Natural killer cell (primary cell): ENCODE measurements around the gene ABCB10. TPM values are rescaled to one million over a fixed set of nuclear protein-coding genes. Genes with fewer than 3 reads are reported as not detected.

ENCODE experiments used
- ATAC-seq, 3 donors: fragments of 150-1000 bp in 2 of 3; fragments of 200-7000 bp in 1 of 3; cut with Tn5 transposase; 1 replicate in 1 of 3; 2 replicates in 2 of 3; pipeline ENCODE4 v1.10.0; 2021; ENCODE audit warnings: mild to moderate bottlenecking in 2 of 3, moderate library complexity in 2 of 3
- DNase-seq, 2 donors: peaks; one replicate each; pipeline versions ENCODE4 v3.0.0 to v3.0.0-alpha.2; 2013 to 2021; ENCODE audit warnings: mixed read lengths in 1 of 2
- H3K27ac ChIP-seq: one replicate; pipeline ENCODE4 v1.5.1; 2013; ENCODE audit warnings: mild to moderate bottlenecking, low read length
- H3K27me3 ChIP-seq: one replicate; pipeline ENCODE4 v1.6.1; 2013; ENCODE audit warnings: low read length; ENCODE audit not compliant: control insufficient read depth, insufficient read depth
- H3K36me3 ChIP-seq: one replicate; pipeline ENCODE4 v1.6.1; 2013; ENCODE audit warnings: low read length; ENCODE audit not compliant: control insufficient read depth, insufficient read depth
- H3K4me1 ChIP-seq: one replicate; pipeline ENCODE4 v1.6.1; 2013; ENCODE audit warnings: low read length; ENCODE audit not compliant: control insufficient read depth, insufficient read depth
- H3K4me3 ChIP-seq: one replicate; pipeline ENCODE4 v1.5.1; 2013; ENCODE audit warnings: low read length
- H3K9me3 ChIP-seq: one replicate; pipeline ENCODE4 v1.6.1; 2013; ENCODE audit warnings: low read length; ENCODE audit not compliant: control insufficient read depth, insufficient read depth
- H3K27ac Mint-ChIP-seq, 2 donors: one replicate each; pipeline ENCODE4 v1.8.0; 2022; ENCODE audit warnings: mild to moderate bottlenecking in 2 of 2, mixed read lengths in 2 of 2, moderate library complexity in 1 of 2
- H3K27me3 Mint-ChIP-seq, 2 donors: one replicate each; pipeline ENCODE4 v1.8.0; 2022; ENCODE audit warnings: low read depth in 2 of 2, mixed read lengths in 2 of 2
- H3K36me3 Mint-ChIP-seq: one replicate; pipeline ENCODE4 v1.8.0; 2022; ENCODE audit warnings: mixed read lengths
- H3K4me1 Mint-ChIP-seq, 2 donors: one replicate each; pipeline ENCODE4 v1.8.0; 2022; ENCODE audit warnings: mixed read lengths in 2 of 2
- H3K4me3 Mint-ChIP-seq: one replicate; pipeline ENCODE4 v1.8.0; 2022; ENCODE audit warnings: mild to moderate bottlenecking, moderate library complexity, mixed read lengths
- H3K9me3 Mint-ChIP-seq, 2 donors: one replicate each; pipeline ENCODE4 v1.8.0; 2022; ENCODE audit warnings: mixed read lengths in 2 of 2
- WGBS: methylation state at CpG from one replicate; pipeline ENCODE4 v1.1.7; 2013; ENCODE audit warnings: missing lambda C conversion rate; ENCODE audit not compliant: insufficient coverage; 5-methylcytosine and 5-hydroxymethylcytosine counted together
- intact Hi-C: fragments of 100-400 bp; cut with micrococcal nuclease; formaldehyde crosslinking; loops from one replicate; pipeline ENCODE4 v1.14.2; 2022
- total RNA-seq, 4 donors: library from RNA; stranded (reverse); fragments of 120-200 nt in 1 of 4; gene quantifications; one replicate each; pipeline versions ENCODE4 v1.2.3 to v1.2.4, GENCODE V29; 2013 to 2022
- TF ChIP-seq, protein P1 (sequence below): fragments of 200-600 bp; IDR thresholded peaks from one replicate; pipeline ENCODE4 v1.8.0; 2022; ENCODE audit warnings: antibody characterized with exemption

The ABCB10 gene
- total RNA-seq, 3 donors from 2014 or later (not counting 1 experiment from before 2014, with no cell fraction given), result 22.0 to 23.3 (median 22.0) TPM

DNA sequence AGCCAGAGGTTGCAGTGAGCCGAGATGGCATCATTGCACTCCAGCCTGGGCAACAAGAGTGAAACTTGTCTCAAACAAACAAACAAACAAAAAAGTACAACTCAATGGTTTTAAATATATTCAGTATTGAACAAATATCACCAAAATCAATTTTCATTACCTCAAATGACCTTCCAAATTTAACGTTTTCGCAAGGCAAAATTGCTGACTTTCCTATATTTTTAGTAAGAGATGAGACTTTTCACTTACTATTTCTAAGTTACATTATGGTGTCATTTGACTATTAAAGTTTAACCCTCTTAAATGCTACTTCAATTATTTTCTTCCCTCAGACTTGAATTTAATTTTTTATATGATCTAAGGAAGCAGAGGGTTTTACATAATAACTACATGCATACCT lies 23.0 kb upstream of the ABCB10 start:
- no peak for DNase-seq
- intact Hi-C loops, result no loop called here
- Histone ChIP-seq H3K4me3 (no peak overlapping the region), H3K36me3 (no peaks in the 10 kb centered on the region), H3K4me1 (peaks cover 5% of the 10 kb centered on the region), H3K27ac (no peak overlapping the region), H3K27me3 (no peaks in the 10 kb centered on the region), H3K9me3 (no peaks in the 10 kb centered on the region)
- Mint-ChIP-seq H3K9me3 (no peaks in the 10 kb centered on the region), H3K27ac (no peak overlapping the region), H3K4me1 (no peaks in the 10 kb centered on the region), H3K27me3 (peaks cover 6 to 22% of the 10 kb centered on the region in 2 donors), H3K36me3 (no peaks in the 10 kb centered on the region), H3K4me3 (no peak overlapping the region)
- ATAC-seq, result no peak
- TF ChIP-seq, protein P1, sequence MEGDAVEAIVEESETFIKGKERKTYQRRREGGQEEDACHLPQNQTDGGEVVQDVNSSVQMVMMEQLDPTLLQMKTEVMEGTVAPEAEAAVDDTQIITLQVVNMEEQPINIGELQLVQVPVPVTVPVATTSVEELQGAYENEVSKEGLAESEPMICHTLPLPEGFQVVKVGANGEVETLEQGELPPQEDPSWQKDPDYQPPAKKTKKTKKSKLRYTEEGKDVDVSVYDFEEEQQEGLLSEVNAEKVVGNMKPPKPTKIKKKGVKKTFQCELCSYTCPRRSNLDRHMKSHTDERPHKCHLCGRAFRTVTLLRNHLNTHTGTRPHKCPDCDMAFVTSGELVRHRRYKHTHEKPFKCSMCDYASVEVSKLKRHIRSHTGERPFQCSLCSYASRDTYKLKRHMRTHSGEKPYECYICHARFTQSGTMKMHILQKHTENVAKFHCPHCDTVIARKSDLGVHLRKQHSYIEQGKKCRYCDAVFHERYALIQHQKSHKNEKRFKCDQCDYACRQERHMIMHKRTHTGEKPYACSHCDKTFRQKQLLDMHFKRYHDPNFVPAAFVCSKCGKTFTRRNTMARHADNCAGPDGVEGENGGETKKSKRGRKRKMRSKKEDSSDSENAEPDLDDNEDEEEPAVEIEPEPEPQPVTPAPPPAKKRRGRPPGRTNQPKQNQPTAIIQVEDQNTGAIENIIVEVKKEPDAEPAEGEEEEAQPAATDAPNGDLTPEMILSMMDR, result no peak
- WGBS, result 93% methylated on average over 1 of the region's 3 CpGs

DNA sequence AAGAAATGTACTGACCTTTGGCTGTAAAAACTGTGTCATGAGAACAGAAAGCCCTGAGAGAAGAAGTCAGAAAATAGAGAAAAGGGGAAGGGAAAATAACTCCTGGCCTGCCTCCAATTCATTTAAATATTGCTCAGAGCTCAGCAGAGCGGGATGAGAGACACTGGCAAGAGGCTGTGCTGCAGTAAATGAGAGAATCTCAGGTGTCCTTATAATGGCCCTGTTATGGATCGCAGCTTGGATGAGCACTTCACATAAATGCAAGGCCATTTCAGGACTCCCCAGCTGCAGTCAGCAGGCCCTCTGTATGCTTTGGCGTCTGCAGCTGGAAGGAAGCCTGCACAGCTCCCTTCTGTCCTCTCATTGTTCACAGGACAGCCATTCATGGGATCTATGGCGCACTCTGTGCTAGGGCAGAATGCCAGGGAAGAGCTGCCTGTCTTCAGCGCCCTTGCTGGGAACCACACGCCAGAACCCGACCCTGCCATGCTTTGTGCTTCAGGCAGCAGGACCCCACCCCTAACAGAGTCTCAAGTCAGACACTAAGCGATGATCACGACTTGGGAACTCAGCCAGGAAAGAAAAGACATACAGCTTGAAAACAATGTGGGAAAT lies 20.7 kb upstream of the ABCB10 start:
- Histone ChIP-seq H3K27me3 (no peaks in the 10 kb centered on the region), H3K9me3 (no peaks in the 10 kb centered on the region), H3K4me3 (no peak overlapping the region), H3K27ac (no peak overlapping the region), H3K4me1 (peaks cover 5% of the 10 kb centered on the region), H3K36me3 (no peaks in the 10 kb centered on the region)
- DNase-seq (no peak), ATAC-seq (no peak)
- H3K36me3 Mint-ChIP-seq, result no peaks in the 10 kb centered on the region
- intact Hi-C loops, result no loop called here
- no peaks in the 10 kb centered on the region for H3K4me1 Mint-ChIP-seq
- H3K4me3 Mint-ChIP-seq, result no peak overlapping the region
- H3K9me3 Mint-ChIP-seq, result no peaks in the 10 kb centered on the region
- H3K27ac Mint-ChIP-seq, result no peak overlapping the region
- WGBS, result 59% methylated on average over 9 of the region's 9 CpGs
- TF ChIP-seq, protein P1, result no peak
- peaks cover 6 to 22% of the 10 kb centered on the region in 2 donors for H3K27me3 Mint-ChIP-seq

DNA sequence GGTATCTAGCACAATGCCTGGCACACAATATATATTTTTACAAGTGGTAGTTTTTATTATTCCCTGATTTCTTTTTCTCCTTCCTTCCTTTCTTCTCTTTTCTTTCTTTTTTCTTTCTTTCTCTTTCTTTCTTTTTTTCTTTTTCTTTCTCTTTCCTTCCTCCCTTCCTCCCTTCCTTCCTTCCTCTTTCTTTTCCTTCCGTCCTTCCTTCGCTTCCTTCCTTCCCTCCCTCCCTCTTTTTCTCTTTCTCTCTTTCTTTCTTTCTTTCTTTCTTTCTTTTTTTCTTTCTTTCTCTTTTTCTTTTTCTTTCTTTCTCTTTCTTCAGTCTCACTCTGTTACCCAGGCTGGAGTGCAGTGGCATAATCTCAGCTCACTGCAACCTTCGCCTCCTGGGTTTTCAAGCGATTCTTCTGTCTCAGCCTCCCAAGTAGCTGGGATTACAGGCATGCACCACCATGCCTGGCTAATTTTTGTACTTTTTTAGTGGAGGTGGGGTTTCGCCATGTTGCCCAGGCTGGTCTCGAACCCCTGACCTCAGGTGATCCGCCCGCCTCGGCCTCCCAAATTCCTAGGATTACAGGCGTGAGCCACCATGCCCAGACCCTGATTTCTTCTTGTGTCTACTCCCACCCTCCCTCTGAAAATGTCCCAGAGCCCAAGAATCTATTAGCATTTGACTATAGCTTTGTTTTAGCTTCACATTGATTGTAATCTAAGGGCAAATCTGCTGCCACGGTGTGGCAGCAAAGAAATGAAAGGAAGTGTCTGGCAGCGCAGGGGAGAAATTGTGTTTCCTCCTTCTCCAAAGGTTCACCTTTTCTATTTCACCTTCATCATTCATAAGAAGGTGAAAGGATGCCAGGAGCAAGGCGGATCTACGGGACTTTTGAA lies 19.9 kb upstream of the ABCB10 start:
- H3K4me1 Mint-ChIP-seq, result no peaks in the 10 kb centered on the region
- H3K27me3 Mint-ChIP-seq, result peaks cover 6 to 22% of the 10 kb centered on the region in 2 donors
- no peak overlapping the region for H3K27ac Mint-ChIP-seq
- intact Hi-C loops, result no loop called here
- WGBS, result 73% methylated on average over 12 of the region's 14 CpGs
- TF ChIP-seq, protein P1, result no peak
- Histone ChIP-seq H3K36me3 (no peaks in the 10 kb centered on the region), H3K27me3 (no peaks in the 10 kb centered on the region), H3K4me3 (no peak overlapping the region), H3K27ac (no peak overlapping the region), H3K4me1 (peaks cover 5% of the 10 kb centered on the region), H3K9me3 (no peaks in the 10 kb centered on the region)
- H3K4me3 Mint-ChIP-seq, result no peak overlapping the region
- H3K9me3 Mint-ChIP-seq, result no peaks in the 10 kb centered on the region
- H3K36me3 Mint-ChIP-seq, result no peaks in the 10 kb centered on the region
- no peak for ATAC-seq
- DNase-seq, result no peak
